GM12873 (cell line): Measurements from ENCODE around the gene MYL7.

Source experiments
- CTCF ChIP-seq: IDR thresholded peaks from 2 replicates; pipeline ENCODE4 v1.5.1; 2012; ENCODE audit warnings: low read depth, mild to moderate bottlenecking, moderate library complexity, low read length, control low read depth; ENCODE audit not compliant: insufficient read depth; ENCODE audit errors: missing control alignments

Gene MYL7

DNA sequence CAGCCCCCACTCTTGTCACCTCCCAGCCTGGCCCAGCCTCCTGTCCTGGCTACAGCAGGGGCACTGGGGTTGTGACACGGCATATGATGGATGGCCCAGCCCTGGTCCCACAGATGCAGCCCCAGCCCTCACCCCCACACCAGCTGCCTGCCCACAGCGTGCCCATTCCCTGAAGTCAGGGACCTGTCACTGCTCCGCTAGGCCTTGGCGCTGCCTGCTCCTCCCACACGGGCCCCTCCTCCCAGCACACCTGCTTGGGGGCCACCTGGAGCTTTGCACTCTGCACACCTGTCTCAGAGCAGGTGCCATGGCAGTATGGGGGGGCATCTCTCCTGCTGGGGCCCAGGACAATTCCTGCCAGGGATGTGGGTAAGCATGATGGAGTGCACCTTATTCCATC is 44.6 kb upstream of the MYL7 start:
- no peak for TF ChIP-seq CTCF

GRCh38 chr7:44184873-44185446 is 43.8 kb upstream of the MYL7 start:
- no peak for TF ChIP-seq CTCF

- TF ChIP-seq CTCF, result no peak
These were observed 43.2 kb upstream of the MYL7 start for GRCh38 chr7:44184206-44184872.

DNA sequence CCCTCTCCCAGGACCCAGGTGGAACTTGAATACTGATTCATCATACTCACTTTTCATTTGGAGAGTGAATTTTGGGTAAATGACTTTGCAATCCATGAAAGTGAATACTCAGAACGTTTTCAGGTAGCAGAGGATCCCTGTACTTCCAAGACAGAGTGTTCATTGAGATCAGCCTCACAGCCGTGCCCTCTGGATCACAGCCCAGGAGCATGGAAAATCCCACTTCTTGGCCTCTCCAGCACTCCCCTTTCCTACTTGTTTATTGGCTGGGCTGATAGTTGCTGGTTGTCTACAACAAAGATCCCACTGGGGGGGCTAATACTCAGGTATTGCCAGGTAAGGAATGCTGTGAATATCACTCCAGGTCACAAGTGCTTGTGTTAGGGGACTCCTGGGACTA is 42.3 kb upstream of the MYL7 start:
- no peak for TF ChIP-seq CTCF

DNA sequence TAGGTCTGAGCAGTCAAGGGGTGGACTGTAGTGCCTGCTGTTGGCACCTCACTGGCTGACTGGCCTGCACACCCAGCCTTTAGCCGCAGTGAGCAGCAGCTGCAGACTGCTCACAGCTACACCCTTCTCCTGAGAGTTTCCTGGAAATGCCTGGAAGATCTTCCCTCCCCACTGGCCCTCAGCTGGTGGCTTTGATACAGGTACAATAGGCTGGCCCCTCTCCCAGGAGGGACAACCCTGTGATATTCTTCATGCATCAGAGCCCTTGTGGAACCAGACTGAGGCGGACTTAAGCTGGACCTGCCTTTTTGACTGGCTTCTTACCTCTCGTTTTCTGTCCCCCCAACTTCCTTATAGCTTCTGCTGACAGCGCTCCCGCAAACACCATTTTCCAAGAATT is 41.7 kb upstream of the MYL7 start:
- TF ChIP-seq CTCF, result no peak

DNA sequence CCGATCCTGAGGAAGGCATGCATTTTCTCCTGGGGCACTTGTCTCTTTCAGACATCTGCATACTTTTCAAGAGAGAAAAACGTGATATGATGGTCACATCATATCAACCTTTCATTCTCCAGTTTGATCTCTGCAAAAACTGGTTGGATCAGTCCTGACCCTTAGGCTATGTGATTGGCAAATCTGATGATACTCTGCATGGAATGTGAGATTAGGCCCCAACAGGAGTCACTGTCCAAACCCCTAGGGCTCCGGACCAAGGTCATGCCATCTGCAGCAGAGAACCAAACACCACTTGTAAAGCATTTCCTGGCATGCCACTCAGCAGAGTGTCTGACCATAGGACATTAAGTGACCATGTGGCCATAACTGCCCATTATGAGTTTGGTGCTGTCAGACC is 39.5 kb upstream of the MYL7 start:
- no peak for TF ChIP-seq CTCF

- no peak for TF ChIP-seq CTCF
These were observed 36.5 kb upstream of the MYL7 start for GRCh38 chr7:44177570-44178131.
